Suppressor macrophage (primary cell): ENCODE data around the gene TNS1.

Experiments used
- DNase-seq, 4 experiments: peaks; one replicate each; pipeline ENCODE4 v3.0.0-alpha.2; 2020 to 2022

The TNS1 gene

DNA sequence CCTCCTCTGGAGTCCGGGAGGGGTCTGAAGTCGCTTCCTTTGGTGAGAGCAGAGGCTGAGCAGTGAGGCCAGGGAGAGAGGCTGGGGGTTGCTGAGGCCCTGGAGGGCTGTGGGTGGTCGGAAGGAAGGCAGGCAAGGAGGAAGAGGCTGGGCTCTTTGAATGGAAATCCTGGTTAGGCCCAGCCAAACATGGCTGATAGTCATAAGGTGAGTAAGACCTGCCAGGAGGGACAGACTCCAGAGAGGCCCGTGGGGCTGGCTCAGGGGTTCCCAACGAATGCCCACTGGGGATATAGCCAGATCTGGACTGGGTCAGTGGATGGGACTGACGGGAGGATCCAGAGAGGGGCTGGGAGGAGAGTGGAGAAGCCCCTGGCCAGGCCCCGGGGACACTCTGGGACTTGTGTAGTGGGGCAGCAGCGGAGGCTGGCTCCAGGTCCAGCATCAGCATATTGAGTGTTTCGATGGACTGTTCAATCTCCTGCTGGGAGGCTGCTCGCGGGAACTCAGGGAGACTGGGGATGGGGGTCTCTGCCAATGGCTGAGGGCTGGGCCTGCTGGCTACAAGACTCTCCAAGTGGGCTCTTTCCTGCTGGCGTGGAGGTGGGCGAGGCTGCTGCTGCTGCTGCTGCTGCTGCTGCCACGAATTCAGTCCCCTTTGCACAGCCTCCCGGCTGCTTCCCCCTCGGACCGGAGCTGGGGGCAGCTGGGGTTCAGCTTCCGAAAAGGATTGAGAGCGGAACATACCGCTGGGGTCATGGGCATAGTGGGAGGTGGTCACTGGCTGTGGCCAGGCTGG is 155.0 kb downstream of the TNS1 start:
- no peak for DNase-seq

DNA sequence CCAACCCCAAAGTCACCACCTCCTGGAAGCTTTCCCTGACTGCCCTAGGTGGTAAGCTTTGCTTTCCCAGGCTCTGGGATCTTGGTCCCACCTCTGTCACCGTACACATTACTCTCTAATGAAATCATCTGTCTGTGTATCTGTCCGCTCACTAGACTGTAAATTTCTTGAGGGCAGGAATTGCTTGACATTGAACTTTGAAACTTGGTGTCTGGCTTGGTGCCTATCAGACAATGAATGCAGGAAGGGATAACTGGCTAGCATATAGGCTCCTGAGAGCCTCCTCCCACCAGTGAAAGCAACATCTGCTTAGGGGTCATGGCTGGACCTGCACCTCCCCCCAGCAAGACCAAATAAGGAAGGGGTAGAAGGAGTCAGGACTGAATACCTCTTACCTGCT is 155.7 kb downstream of the TNS1 start:
- no peak for DNase-seq

GRCh38 chr2:217846321-217846743 is 156.5 kb downstream of the TNS1 start:
- DNase-seq, result peak; percentile 78 to 88 (median 88)

DNA sequence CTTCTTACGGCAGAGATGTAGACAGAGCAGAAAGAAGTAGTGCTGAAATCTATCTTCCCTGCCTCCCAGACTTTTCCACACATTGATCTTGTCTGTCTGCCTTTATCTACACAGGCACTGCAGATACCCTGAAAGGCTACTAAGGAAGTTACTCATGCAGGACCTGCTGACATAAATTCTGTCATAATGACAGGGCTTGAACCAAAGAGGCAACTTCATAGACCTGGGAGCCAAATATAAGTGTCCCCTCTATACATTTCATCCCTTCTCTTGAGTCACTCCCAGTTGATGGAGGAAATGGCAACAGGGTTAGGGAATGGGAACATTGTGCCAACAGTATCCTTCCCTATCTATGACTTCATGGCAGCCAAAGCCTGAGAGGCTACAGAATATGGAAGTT is 157.5 kb downstream of the TNS1 start:
- peak in 3 of 4 experiments; percentile 17 to 54 (median 44) for DNase-seq

DNA sequence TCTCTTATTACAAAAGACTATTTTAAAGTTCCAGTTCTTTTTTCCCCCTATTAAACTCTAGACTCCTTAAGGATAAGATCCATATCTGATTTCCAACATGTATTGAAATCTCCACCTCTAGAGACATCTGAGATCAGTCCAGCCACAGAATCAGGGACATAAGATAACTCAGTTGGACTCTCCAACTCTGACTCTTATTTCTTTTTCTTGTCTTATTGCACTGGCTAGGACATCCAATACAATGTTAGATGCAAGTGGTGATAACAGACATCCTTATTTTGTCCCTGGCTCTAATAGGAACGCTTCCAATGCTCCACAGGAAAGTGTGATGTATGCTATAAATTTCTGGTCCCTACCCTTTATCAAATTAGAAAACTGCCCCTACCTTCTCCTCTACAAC is 158.1 kb downstream of the TNS1 start:
- DNase-seq, result no peak

GRCh38 chr2:217843324-217843723 is 159.5 kb downstream of the TNS1 start:
- DNase-seq, result peak in 2 of 4 experiments; percentile 23 to 43

GRCh38 chr2:217842017-217842416 is 160.8 kb downstream of the TNS1 start:
- DNase-seq, result no peak

DNA sequence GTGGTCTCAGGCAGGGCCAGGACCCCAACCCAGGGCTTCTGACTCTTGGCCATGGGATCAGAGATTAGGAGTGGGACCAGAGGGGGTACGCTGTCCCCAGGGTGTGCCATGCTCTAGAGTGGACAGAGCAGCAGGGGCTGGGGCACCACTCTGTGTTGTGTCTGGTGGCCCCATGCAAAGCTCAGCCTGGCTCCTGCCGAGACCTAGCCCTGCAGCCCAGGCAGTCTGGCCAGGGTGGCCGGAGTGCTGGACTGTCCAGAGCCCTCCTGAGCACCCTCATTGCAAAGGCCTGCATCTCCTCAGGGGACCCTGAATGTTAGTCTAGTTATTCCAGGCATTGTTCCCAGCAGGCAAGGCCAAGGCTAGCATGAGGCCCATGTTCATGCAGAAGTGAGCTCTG is 162.3 kb downstream of the TNS1 start:
- no peak for DNase-seq

- no peak for DNase-seq
These were observed 163.1 kb downstream of the TNS1 start for GRCh38 chr2:217839750-217840107.

DNA sequence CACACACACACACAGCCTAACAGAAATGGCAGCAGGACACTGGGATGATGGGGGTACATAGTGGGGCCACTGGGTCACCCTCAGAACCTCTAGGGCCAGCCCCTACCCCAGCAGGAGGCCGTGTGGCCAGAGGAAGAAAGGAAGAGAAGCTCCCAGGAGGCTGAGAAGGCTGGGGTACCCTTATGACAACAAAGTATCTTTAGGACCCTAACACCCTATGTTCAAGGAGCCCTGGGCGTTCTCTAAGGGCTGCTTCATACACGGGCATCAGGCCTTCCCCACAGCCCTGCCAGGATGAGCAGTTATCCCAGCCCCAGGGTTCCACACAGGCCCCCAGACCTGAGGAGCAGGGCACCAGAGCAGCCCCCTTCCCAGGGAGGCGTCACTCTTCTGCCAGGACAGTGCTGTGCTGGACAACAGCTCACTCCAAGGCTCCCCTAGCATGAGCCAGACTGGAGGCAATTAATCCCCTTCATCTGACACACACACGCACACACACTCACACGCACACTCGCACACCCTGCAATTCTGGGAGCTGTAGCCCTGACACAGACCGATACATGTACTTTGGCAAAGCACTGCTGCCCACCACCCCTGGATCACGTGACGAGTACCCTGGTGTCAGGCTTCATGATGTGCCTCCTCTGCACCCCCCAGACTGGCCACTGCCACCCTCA is 163.6 kb downstream of the TNS1 start:
- DNase-seq, result no peak

DNA sequence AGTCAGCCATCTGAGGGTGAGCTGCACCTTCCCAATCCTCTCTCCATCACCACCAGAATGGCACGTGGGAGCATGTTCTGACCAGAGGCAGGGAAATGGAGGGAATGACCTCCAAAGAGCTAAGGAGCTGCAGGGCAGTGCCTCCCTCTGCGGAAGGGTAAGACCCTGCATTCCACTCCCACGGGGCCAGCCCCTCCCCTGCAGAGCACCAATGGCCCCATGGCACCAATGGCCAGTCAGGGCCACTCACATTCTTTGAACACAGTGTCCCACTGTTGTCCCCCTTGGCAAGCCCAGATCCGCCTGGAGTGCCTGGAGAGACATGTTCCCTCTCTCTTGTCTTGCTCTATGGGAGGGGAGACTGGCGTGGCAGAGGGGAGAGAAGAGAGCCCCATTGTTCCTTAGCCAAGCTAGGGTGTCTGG is 164.4 kb downstream of the TNS1 start:
- DNase-seq, result no peak

GRCh38 chr2:217837530-217837929 is 165.3 kb downstream of the TNS1 start:
- DNase-seq, result no peak

- DNase-seq, result no peak
These were observed 165.8 kb downstream of the TNS1 start for GRCh38 chr2:217836901-217837491.

- DNase-seq, result peak; percentile 21 to 63 (median 60)
These were observed 166.6 kb downstream of the TNS1 start for GRCh38 chr2:217835931-217836891.

GRCh38 chr2:217834744-217835513 is 167.9 kb downstream of the TNS1 start:
- no peak for DNase-seq

DNA sequence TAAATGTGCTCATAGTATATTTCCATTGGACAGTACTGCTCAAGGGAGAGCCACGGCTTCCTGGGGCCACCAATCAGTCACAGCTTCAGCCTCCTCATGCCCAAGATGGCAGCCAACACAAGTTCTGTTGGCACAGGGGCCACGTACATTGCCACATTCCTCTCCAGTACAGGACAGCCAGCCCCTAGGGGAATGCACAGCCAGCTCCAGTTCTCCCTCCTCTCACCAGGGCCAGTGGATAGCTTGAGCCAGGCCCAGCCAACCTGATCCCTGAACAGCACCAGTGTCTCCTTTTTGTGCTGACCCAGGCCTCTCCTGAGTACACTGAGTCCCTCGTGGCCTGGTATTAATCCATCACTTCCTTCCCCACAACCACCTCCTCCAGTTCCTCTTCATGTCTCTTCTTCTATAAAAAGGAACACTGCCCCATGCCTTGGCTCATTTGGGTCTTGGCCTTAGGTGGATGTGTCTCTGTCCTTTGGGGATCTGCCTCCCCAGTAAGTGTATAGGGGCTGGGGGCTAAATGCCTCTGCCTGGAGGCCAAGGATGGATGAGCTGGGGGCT is 168.7 kb downstream of the TNS1 start:
- DNase-seq, result peak; percentile 48 to 84 (median 73)

DNA sequence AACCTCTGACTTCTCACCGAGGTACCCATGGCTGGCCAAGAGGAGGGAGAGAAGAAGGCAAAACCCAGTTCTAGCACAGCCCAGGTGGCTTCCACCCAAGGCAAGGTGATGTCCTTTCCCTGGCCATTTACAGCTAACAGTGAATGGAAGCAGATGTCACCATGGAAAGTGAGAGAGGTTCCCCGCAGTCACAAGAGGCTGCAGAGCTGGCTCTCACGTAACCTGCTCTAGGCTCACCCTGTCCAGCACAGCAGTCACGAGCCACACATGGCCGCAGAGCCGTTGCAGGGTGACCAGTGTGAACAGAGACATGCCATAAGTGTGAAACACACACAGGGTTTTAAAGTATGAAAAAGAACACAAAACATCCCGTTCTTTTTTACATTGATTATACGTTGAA is 169.4 kb downstream of the TNS1 start:
- DNase-seq, result no peak

GRCh38 chr2:217832987-217833386 is 169.8 kb downstream of the TNS1 start:
- DNase-seq, result no peak

- no peak for DNase-seq
These were observed 170.7 kb downstream of the TNS1 start for GRCh38 chr2:217832115-217832514.

- DNase-seq, result no peak
These were observed 171.5 kb downstream of the TNS1 start for GRCh38 chr2:217831306-217831705.

DNA sequence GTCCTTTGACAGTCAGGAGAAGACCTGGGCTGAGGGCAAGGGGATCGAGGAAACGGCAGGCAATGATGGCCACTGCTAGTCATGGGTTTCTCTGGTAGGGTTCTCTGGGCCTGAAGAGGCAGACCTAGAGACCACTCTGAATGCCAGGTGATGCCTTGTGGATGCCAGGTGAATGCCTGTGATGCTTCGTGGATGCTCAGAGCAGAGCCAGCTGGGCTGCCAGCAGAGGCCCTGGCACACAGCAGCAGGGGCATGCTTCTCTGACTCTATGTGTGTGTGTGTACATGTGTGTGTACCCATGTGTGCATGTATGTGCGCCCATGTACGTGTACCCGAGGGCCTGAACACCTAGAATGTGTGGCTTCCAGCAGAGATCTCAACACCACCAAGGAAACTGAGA is 172.0 kb downstream of the TNS1 start:
- DNase-seq, result no peak
